Anterior cingulate cortex (tissue), 58 donors: Measurements from ENCODE around the gene ETV1.

ENCODE experiments used
- DNase-seq, 58 donors: peaks; one replicate each; lab custom pipeline; 2025; lab: John Stamatoyannopoulos, UW

The ETV1 gene

GRCh38 chr7:13890793-13891192 lies 98.7 kb downstream of the ETV1 start:
- no peak for DNase-seq

- DNase-seq = no peak
Measured at GRCh38 chr7:13886356-13886755, 103.1 kb downstream of the ETV1 start.

DNA sequence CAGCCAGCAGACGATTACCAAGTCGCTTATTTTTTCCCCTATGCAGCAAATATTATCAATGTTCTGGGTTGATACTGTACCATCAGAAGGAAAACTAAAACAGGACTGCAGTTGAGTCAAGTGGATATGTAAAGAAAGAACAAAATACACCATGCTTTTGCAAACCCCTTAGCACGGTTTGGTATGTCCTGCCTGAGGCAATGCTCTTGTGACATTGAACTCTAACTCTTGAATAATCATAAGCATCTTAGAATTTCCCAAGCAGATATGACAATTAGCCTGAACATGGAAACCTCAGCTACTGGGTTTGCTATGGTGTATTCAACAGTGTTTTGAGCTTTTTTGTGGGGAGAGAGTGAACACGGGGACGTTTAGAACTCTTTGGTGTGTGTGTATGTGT lies 107.4 kb downstream of the ETV1 start:
- no peak for DNase-seq

DNA sequence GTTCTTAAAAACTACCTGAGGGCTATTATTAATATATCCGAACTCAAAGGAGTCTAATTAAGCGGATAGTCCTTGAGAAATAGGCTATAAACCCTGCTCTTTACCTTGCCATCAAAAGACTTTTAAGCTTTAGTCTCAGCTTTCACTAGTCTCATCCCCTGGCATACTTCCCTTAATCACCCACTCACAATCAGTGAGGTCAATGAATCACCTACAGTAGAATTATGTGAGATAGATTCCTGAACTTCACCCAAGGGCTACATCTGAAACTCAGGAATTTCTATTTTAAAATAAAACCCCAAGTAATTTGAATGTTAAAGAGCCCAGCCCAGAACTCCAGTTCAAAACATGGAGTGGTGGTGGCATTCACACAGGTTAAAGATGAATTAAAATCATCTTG lies 108.7 kb downstream of the ETV1 start:
- DNase-seq = no peak

DNA sequence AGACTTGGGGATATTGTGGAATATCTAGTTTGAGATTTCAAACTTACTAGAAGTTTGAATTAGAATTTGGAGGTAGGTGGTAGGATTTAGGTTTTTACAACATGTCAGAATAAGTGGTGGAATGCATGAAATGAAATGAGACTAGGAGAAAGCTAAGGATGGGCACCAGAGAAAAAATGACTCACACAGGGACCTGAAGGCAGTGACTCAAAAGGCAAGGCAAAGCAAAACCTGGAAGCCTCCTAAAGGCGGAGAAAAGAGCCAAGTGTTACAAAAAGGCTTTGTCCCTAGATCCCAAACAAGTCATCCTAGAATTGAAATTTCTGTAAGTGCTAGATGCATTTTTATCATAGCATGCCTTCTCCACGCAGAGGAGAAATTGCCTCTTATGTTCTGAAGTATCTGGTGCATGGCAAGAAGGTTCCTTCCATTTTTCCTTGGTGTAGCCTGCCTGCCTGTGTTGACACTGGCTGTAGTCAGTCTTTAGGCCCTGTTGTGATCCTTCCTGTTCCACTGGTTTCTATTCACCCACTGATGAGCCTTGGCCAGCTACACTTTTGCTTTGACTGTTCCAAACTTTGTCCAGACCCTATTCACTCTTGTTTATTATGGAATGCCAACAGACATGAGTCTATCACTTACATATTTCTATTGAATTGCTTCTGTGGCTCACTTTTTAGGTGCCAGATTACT lies 109.3 kb downstream of the ETV1 start:
- DNase-seq = no peak

DNA sequence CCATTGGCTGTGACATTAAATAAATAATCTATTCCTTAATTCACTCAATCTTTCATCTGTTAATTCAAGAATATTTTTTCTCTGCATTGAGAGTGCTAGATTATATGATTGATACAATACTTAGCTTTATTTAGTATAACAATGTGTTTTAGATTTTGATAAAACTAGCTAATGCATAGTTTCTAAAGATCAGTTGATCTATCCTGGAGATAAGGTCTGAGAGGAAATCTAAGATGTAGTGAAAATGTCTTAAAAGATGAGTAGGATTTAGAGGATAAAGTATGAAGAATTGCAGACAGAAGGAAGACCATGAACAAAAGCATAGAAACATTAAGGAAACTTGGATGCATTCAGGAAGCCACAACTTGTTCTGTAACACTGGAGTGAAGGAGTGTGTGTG lies 110.3 kb downstream of the ETV1 start:
- DNase-seq = no peak

DNA sequence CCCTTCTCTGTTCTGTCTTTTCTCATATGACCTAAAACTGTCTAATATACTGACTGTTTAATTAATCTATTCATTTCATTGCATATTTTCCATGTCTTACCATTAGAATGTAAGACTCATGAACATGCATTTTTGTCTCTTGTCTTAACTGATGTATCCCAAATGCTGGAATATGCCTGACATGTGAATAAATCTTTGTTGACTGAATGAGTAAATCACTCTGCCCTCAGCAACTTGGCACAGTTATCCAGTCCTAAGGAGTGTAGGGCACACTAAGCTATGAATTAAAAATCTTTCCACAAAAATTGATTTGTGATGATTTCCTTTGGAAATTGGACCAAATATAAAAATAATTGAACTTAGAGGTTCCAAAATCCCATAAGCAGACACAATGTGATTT lies 111.3 kb downstream of the ETV1 start:
- no peak for DNase-seq

DNA sequence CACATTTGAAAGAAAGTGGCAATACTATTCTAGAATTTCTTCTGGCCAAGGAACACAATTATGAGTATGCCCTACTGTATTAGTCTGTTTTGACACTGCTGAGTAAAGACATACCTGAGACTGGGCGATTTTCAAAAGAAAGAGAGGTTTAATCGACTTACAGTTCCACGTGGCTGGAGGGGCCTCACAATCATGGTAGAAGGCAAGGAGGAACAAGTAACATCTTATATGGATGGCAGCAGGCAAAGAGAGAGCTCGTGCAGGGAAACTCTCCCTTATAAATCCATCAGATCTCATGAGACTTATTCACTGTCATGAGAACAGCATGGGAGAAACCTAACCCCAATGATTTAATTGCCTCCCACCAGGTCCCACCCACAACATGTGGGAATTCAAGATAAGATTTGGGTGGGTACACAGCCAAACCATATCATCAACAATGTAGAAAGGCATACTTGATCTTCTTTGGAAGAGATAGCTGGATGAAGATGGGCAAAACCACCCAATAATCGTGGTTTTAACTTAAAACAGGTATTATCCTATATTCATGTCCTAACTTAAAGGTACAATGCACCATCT lies 113.9 kb downstream of the ETV1 start:
- DNase-seq = no peak

DNA sequence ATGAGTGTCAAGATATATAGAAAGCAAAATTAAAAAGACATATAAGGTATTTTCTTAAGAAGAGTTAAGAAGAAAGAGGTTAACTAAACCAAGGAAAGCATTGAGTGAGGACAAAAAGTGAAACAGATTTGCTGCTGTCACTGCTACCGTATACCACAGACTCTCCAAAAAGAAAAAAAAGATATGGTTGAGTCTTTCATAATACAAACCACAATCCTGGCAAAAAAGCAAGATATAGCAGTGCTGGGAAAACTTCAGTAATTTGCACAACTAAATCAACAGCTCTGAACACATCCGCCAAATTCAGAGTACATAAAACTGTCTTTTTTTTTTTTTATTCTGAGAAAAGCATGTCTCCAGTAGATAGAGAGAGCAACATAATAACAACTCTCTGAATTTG lies 114.7 kb downstream of the ETV1 start:
- no peak for DNase-seq

GRCh38 chr7:13872709-13873108 lies 116.8 kb downstream of the ETV1 start:
- DNase-seq = no peak

DNA sequence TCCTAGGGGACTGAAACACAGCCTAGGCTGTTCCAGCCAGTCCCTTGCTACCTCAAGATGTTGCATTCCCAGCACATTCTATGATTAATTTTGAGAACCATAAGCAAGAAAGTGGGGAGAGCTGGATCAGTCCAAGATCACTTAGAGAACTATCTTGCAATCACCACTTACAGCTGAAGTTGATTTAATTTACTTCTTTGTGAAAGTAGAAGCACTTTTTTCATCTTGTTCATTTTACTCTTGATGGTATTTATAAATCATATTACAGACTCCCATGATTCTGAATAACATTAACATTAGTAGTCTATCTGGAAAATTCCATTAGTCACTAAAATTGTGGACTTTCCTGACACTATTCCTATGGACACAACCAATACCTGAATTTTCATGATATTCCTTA lies 118.5 kb downstream of the ETV1 start:
- no peak for DNase-seq

DNA sequence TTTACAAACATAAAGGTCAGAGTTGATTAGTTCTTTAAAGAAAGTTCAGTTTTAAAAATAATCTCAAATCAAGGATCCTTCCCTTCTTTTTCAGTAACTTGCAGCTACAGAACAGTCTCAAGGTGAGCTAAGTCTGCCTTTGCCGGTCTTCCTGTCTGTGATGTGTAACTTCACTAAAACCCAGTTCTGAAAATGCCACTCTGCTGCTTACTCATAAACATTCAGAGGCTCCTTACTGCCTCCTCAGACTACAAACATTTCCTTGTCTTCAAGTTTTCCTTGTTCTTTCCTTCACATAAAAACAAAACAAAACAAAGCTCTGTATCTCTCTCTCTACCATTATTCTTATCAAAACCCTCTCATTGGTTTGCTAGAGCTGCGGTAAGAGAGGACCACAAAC lies 128.7 kb downstream of the ETV1 start:
- DNase-seq = no peak

- DNase-seq = no peak
Measured at GRCh38 chr7:13856012-13856411, 133.5 kb downstream of the ETV1 start.

DNA sequence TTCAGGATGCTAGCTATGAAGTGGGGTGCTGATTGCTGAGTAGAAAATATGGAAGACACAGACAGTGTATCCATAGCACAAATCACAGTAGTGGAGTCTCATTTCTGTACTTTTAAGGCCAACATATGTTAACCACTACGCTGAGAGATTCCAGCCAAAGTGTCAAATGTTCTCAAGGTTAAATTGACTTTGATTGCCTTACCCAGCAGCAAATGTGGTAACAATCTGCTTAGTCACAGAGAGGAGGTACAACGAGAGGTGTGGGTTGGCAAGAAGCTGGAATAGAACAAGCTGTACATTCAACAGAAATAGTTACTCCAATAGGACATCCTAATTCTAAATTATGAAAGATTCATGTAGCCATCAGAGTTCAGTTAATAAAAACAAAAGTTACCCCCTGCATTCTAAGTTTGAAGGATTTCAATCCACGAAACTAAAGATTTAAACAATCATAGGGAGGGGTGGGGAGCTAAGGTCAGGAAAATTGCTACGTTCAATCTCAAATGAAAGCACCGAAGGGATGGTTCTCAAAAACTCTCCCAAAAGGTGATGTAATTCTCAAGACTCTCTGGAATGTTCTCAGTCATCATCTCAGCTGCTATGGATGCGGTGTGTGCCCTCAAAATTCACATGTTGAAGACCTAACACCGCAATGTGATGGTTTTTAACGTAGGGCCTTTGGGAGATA lies 137.0 kb downstream of the ETV1 start:
- DNase-seq = no peak

GRCh38 chr7:13851736-13852135 lies 137.7 kb downstream of the ETV1 start:
- DNase-seq = no peak

DNA sequence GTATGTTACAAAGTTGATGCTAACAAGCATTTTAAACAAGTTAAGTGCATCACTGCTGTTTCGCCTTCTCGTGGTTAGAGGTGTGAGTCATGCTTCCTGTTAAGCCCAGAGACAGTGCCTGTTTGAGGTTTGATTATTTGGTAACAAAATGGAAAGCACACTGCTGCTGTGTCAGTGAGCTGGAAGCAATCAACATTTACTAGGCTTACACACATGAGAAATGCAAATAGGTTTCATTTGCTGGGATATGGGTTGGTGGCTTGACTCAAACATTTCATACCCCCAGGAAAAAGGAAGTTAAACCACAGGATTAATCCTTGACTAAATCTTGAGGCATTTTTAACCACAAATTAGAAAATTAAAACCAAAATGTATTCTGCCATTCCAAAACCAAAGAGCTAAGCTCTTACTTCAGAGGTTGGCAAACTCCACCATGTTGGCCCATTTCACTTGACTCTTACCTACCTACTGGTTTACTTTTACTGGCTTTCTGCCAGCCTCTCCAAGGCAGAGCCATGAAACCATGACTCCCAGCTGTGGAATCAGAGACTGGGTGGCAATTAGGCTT lies 139.2 kb downstream of the ETV1 start:
- DNase-seq = no peak

DNA sequence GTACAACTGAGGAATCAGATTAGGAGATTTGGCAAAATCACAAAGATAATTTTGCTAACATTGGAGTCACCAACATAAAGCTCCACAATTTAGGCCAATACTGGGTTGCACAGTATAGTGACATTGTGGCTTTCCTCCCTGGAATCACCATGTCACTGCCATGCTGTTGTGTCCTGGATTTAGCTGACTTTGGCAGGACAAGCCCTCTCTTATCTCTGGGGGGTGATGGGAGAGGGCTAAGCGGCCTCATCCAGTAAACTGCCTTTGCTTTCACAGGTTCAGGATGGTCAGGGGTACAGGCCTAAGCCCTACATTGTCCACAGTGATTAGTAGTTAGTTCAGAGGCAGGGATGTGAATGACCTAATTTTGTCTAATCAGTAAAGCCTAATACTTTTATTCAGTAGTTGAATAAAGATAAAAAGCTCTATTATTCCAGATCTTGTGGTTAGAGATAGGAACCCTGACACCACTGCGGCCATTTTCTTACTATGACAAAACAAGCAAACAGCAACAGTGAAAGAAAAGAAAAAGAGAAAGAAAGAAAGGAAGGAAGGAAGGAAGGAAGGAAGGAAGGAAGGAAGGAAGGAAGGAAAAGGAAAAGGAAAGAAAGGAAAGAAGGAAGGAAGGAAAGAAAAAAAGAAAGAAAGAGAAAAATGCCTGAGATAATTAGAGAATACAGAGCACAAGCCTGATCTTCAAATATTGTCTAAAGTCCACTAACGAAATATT lies 140.1 kb downstream of the ETV1 start:
- no peak for DNase-seq

GRCh38 chr7:13848681-13849131 lies 140.8 kb downstream of the ETV1 start:
- DNase-seq = no peak

DNA sequence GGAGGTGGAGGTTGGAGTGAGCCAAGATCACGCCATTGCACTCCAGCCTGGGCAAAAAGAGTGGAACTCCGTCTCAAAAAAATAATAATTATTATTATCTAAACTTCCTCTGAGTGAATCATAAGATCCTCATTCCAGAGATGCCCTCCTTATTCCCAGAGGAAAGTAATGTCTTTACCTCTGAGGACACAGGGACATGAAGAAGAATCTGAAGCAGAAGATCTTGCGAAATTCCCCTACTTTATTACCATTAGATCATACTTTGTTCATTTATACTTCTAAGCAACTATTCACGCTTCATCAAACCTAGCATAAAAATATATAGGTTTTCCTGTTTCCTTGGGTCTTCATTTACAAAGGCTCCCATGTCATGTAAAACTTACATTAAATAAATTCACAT lies 143.1 kb downstream of the ETV1 start:
- no peak for DNase-seq

- DNase-seq = no peak
Measured at GRCh38 chr7:13845601-13846000, 143.9 kb downstream of the ETV1 start.

- DNase-seq = no peak
Measured at GRCh38 chr7:13844954-13845353, 144.5 kb downstream of the ETV1 start.
